ENCODE results near the gene C20orf202. TPM values are rescaled to one million over a fixed set of nuclear protein-coding genes. Genes with fewer than 3 reads are reported as not detected.

The C20orf202 gene
- total RNA-seq, 4 donors from 2014 or later: 0.17 to 0.52 TPM; not detected in 2

DNA sequence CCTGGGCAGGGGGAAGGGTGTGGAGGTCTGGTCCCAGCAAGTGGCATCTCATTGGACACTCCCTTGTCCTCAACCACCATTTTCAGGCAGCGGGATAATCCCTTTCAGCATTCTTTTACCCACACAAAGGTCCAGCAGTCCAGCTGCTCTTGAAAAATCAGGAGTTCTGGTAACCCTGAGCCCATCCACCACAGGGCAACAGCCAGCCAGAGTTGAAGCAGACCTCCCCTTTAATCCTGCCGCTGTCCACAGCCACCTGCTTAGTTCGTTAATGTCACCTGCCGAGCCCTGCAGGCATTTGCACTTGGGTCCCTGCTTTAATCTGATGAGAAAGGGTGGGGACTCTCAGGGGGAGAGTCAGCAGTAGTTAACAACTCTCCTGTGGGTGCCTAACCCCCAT, 29.6 kb upstream of the C20orf202 start:
- Histone ChIP-seq H3K36me3 (peaks cover 21 to 84% (median 67%) of the 10 kb centered on the region in 4 donors), H3K27me3 (no peaks in the 10 kb centered on the region), H3K4me3 (no peak overlapping the region), H3K9me3 (no peaks in the 10 kb centered on the region), H3K27ac (replicated peaks in 1 of 4) (no peak overlapping the region), H3K4me1 (no peaks in the 10 kb centered on the region)
- DNase-seq (ENCODE audit: extremely low spot score): no peak
- 72% methylated on average over 3 of the region's 4 CpGs for WGBS
- intact Hi-C loops (cut with DNase I): no loop called here
- no peak for TF ChIP-seq EP300 (IDR thresholded peaks at IDR 0.05)
- TF ChIP-seq, protein P1, sequence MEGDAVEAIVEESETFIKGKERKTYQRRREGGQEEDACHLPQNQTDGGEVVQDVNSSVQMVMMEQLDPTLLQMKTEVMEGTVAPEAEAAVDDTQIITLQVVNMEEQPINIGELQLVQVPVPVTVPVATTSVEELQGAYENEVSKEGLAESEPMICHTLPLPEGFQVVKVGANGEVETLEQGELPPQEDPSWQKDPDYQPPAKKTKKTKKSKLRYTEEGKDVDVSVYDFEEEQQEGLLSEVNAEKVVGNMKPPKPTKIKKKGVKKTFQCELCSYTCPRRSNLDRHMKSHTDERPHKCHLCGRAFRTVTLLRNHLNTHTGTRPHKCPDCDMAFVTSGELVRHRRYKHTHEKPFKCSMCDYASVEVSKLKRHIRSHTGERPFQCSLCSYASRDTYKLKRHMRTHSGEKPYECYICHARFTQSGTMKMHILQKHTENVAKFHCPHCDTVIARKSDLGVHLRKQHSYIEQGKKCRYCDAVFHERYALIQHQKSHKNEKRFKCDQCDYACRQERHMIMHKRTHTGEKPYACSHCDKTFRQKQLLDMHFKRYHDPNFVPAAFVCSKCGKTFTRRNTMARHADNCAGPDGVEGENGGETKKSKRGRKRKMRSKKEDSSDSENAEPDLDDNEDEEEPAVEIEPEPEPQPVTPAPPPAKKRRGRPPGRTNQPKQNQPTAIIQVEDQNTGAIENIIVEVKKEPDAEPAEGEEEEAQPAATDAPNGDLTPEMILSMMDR (IDR thresholded peaks at IDR 0.05): no peak
- TF ChIP-seq POLR2A (IDR thresholded peaks at IDR 0.05; ENCODE audit: low read depth): no peak
- TF ChIP-seq POLR2AphosphoS5 (IDR thresholded peaks at IDR 0.05): no peak

DNA sequence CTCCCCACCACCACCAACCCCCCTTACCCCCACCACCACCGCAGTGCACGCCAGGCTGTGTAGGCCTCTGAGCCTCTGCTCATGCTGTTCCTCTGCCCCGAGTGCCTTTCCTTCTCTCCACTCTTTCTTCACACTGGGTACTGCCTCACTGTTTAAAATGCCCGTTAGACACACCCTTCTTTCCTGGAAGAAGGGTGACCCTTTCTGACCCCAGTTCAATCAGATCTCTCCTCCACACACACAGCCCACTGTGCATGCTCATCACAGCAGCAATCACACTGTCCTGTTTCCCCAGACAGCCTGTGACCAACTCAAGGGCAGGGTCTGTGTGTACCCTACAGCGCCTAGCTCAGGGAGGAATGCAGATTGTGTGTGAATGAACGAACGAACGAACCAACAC, 28.5 kb upstream of the C20orf202 start:
- no peaks in the 10 kb centered on the region for H3K4me1 ChIP-seq
- H3K4me3 ChIP-seq: no peak overlapping the region
- TF ChIP-seq, protein P1 (IDR thresholded peaks at IDR 0.05): no peak
- TF ChIP-seq POLR2A (IDR thresholded peaks at IDR 0.05; ENCODE audit: low read depth) (no peak), POLR2AphosphoS5 (IDR thresholded peaks at IDR 0.05) (no peak), EP300 (IDR thresholded peaks at IDR 0.05) (no peak)
- intact Hi-C loops (cut with DNase I): no loop called here
- DNase-seq (ENCODE audit: extremely low spot score): no peak
- no peaks in the 10 kb centered on the region for H3K9me3 ChIP-seq
- no peaks in the 10 kb centered on the region for H3K27me3 ChIP-seq
- H3K36me3 ChIP-seq: peaks cover 10 to 73% (median 57%) of the 10 kb centered on the region in 4 donors
- 92% methylated on average over 8 of the region's 8 CpGs for WGBS
- H3K27ac ChIP-seq (replicated peaks in 1 of 4): no peak overlapping the region

DNA sequence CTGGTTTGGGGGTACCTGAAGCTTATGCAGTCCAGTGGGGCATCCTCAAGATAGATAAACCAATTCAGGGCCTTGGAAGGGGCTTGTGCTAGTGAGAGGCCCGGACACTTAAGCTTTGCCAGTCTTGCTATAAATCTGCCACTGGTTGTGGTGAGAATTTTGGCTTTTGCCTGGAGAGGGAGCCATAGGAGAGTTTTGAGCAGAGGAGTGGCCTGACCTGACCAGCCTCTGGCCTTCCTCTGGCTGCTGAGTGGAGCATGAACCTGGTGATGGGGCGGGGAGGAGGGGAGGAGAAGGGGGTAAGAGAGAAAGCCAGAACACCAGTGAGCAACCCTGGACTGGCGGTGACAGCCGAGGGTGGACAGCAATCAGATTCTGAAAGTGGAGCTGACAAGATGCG, 25.6 kb upstream of the C20orf202 start:
- intact Hi-C loops (cut with DNase I): no loop called here
- no peak for DNase-seq (ENCODE audit: extremely low spot score)
- Histone ChIP-seq H3K27me3 (no peaks in the 10 kb centered on the region), H3K36me3 (peaks cover 0 to 44% (median 36%) of the 10 kb centered on the region in 4 donors), H3K4me1 (no peaks in the 10 kb centered on the region), H3K27ac (replicated peaks in 1 of 4) (no peak overlapping the region), H3K4me3 (no peak overlapping the region), H3K9me3 (no peaks in the 10 kb centered on the region)
- WGBS: 85% methylated on average over 5 of the region's 5 CpGs
- TF ChIP-seq, protein P1 (IDR thresholded peaks at IDR 0.05): no peak
- TF ChIP-seq POLR2A (IDR thresholded peaks at IDR 0.05; ENCODE audit: low read depth) (no peak), POLR2AphosphoS5 (IDR thresholded peaks at IDR 0.05) (no peak), EP300 (IDR thresholded peaks at IDR 0.05) (no peak)

DNA sequence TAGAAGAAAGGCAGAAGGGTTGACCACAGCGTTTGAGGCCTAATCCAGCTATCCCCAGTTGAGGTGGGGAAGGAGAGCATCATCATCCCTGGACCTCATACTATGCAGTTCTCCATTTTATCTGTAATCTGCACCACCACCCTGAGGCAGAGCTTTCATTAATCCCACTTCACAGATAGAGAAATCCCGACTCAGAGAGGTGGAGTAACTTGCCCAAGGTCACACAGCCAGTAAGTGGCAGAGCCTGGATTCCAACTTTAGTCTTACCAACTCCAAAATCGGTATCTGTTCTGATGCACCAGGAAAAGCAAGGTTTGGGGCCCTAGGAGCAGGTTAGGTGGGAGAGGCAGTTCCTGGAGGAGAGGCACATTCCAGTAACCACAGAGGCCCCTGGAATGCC, 25.2 kb upstream of the C20orf202 start:
- no peak for TF ChIP-seq POLR2AphosphoS5 (IDR thresholded peaks at IDR 0.05)
- no peaks in the 10 kb centered on the region for H3K4me1 ChIP-seq
- no peak overlapping the region for H3K27ac ChIP-seq (replicated peaks in 1 of 4)
- H3K9me3 ChIP-seq: no peaks in the 10 kb centered on the region
- peaks cover 0 to 40% (median 32%) of the 10 kb centered on the region in 4 donors for H3K36me3 ChIP-seq
- 90% methylated on average over 3 of the region's 3 CpGs for WGBS
- DNase-seq (ENCODE audit: extremely low spot score): no peak
- H3K4me3 ChIP-seq: no peak overlapping the region
- intact Hi-C loops (cut with DNase I): no loop called here
- no peaks in the 10 kb centered on the region for H3K27me3 ChIP-seq

DNA sequence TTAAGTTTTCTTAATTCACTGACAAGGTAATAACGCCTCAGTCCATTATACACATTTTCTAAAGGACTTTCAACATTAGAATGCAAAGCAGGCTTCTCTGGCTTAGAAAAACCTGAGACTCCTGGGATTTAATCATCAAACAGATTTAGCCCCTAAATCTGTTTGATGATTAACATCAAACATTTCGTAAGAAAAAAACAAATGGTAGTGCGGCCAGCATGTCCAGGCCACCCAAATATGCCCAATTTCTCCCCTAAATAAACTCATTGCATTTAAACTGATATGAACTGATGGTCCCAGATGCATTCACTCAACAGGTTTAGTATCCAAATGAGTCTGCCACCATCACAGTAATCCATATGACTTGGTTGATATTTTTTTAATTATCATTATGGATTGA, 24.6 kb upstream of the C20orf202 start:
- intact Hi-C loops (cut with DNase I): no loop called here
- H3K27me3 ChIP-seq: peaks cover 0 to 3% (median 0%) of the 10 kb centered on the region in 4 donors
- no peaks in the 10 kb centered on the region for H3K4me1 ChIP-seq
- no peak overlapping the region for H3K27ac ChIP-seq (replicated peaks in 1 of 4)
- TF ChIP-seq POLR2AphosphoS5 (IDR thresholded peaks at IDR 0.05) (no peak), POLR2A (IDR thresholded peaks at IDR 0.05; ENCODE audit: low read depth) (no peak), EP300 (IDR thresholded peaks at IDR 0.05) (no peak)
- TF ChIP-seq, protein P1 (IDR thresholded peaks at IDR 0.05): no peak
- no peak for DNase-seq (ENCODE audit: extremely low spot score)
- no peaks in the 10 kb centered on the region for H3K9me3 ChIP-seq
- 88% methylated on average over 3 of the region's 3 CpGs for WGBS
- H3K36me3 ChIP-seq: peaks cover 0 to 35% (median 27%) of the 10 kb centered on the region in 4 donors
- no peak overlapping the region for H3K4me3 ChIP-seq

All from esophagus muscularis mucosa (tissue), 4 donors.